C4-2B (cell line): Measurements from ENCODE around the gene CBARP.

Experiments used
- H3K27ac ChIP-seq: fragments of 450-650 bp; 2 replicates; pipeline ENCODE4 v1.5.1; 2017
- CTCF ChIP-seq: fragments of 450-650 bp; conservative IDR thresholded peaks from 2 replicates; pipeline ENCODE4 v1.5.1; 2017; ENCODE audit warnings: mild to moderate bottlenecking
- ZFX ChIP-seq: fragments of 450-650 bp; IDR thresholded peaks from 2 replicates; pipeline ENCODE4 v1.6.1; 2017

CBARP gene

DNA sequence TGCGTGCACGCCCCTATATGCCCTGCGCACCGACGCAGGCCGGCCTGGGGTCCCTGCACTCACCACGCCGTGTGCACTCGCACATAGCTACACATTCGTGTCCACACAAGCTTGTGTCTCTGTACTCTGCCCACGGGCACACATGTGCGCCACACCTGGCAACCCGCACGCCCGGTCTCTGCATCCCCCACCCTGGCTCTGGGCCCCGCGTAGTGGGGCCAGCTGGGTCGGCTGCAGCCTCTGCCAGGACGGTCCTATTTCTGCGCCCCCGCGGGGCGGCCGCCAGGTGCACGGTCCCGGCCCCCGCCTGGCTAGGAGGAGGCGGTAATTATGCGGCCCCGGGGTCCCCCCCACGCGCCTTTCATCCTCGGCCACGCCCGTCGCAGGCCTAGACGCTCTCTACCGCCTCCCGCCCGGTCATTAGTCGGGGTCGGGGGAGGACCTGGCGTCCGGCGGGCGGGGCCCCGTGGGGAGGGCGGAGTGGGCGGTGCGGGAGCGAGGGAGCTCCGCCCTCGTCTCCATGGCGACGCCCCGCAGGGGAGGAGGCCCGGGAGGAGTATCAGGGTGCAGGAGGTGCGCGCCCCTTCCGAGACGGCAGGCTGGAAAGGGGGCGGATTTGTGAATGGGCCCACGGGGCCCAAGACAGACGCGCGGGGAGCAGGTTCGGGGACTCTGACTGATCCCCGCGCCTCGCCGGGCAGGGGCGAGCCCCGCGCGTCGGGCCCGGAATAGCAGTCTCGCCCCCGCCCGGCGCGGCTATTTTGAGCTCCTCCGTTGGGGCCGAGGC is 28.5 kb upstream of the CBARP start:
- H3K27ac ChIP-seq, result peak overlapping the region; percentile 94
- TF ChIP-seq ZFX (no peak), CTCF (no peak)

GRCh38 chr19:1265615-1266128 is 27.9 kb upstream of the CBARP start:
- H3K27ac ChIP-seq, result peak overlapping the region; percentile 94
- TF ChIP-seq ZFX (no peak), CTCF (no peak)

- TF ChIP-seq ZFX, result no peak
- no peak for TF ChIP-seq CTCF
- H3K27ac ChIP-seq, result peak overlapping the region; percentile 94
These were observed 27.2 kb upstream of the CBARP start for GRCh38 chr19:1264801-1265614.

DNA sequence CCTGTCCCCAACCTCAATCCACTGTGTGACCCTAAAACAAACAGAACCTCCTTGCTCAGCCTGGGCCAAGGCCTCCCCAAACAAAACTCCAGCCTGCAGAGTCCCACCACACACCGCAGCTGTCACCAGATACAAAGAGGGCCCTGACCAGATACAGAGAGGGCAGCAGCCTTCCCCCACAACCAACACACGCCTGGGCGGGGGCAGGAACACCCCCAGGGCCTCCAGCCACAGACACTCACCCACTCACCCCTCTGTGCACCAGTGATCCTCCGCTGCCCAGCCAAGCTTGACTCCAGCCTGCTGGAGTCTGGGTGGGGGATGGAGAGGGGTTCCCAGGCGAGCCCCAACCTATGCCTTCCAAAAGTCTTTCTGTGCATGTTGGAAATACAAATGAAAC is 25.4 kb upstream of the CBARP start:
- TF ChIP-seq ZFX (no peak), CTCF (no peak)
- peak overlapping the region; percentile 96 for H3K27ac ChIP-seq

DNA sequence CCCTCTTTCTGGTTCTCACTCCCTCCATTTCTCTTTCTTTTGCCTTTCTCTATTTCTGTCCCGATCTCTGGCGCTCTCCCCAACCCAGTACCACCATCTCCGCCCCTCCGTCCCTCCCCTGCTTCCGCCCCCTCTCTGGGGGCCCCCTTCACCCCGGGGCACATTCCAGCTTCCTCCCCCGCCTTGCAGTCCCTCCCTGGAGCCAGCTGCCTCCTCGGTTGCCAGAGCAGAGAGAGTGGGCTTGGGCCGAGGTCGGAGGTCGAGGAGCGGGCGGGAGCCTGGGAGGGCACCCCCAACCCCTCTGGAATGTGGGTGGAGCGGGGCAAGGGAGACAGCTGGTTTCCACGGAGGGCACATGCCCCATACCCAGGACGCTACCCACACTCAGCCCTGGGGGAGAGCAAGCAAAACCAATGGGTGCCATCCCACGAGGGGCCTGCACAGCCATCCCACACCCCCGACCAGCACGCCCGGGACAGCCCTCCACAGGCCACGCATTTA is 24.9 kb upstream of the CBARP start:
- TF ChIP-seq ZFX (no peak), CTCF (no peak)
- H3K27ac ChIP-seq, result peak overlapping the region; percentile 96

DNA sequence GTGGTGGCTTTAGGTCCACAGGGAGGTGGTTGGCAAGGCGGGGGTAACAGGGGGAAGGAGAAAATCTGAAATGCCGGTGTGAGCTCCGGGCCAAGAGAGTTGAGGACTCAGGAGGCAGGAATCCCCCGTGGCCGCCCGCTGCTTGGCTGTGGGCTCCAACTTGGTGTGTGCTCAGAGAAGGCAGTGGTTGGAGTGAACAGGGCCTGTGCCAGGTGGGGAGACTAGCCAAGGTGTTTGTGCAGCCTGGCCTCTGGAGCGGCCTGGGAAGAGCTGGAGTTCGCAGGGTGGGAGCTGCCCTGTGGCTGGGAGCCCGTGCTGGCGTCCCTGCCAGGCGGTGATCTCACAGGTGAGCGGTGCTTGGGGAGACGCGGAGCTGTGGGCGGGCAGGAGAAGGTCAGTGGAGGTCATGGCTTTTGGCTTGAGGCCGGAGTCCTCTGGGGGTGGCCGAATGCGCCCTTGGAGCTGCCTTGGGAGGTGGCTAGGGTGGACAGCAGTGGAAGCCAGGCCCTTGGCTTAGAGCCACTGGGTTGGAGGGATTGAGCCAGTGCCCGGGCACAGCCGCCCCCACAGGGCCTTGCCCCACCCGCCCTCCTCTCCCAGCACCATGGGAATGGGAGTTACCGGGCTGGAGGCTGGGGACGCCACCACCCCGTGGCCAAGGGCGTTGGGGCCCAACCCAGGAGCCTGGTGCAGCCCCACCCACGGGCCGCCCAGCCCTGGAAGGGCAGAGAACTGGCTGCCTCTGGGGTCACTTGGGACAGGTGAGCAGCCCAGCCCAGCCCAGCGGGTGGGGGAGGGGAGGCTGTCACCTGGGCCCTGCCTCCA is 24.2 kb upstream of the CBARP start:
- peak overlapping the region; percentile 96 for H3K27ac ChIP-seq

More for the DNA sequence above, 24.2 kb upstream of the CBARP start:
- no peak; the same call in 1 of the 2 replicates for TF ChIP-seq CTCF
- peak; percentile 37; the same call in 1 of the 2 replicates for TF ChIP-seq ZFX
